NCI-H82 treated with DMSO at 0.1 percent for 48 hours (cell line): Measurements from ENCODE around the gene PPA1.
"Not testable (repeated sequence)": the region's sequence is repeated elsewhere in the genome, so short reads cannot be mapped to it uniquely, and the experiment has no call there.

Source experiments
- DNase-seq: peaks from one replicate; lab custom pipeline; 2025; ENCODE audit not compliant: unreplicated experiment; lab: John Stamatoyannopoulos, UW

Gene PPA1

GRCh38 chr10:70175516-70175915 is 57.7 kb downstream of the PPA1 start:
- no peak for DNase-seq

GRCh38 chr10:70174058-70174741 is 59.0 kb downstream of the PPA1 start:
- DNase-seq, result no peak

- DNase-seq, result no peak
These were observed 63.4 kb downstream of the PPA1 start for GRCh38 chr10:70169649-70170364.

GRCh38 chr10:70169011-70169410 is 64.2 kb downstream of the PPA1 start:
- no peak for DNase-seq

- no peak for DNase-seq
These were observed 66.0 kb downstream of the PPA1 start for GRCh38 chr10:70167246-70167645.

- no peak for DNase-seq
These were observed 66.8 kb downstream of the PPA1 start for GRCh38 chr10:70166394-70166793.

GRCh38 chr10:70164163-70164562 is 69.1 kb downstream of the PPA1 start:
- no peak for DNase-seq

- no peak for DNase-seq
These were observed 69.8 kb downstream of the PPA1 start for GRCh38 chr10:70163448-70163847.

- DNase-seq, result no peak
These were observed 70.4 kb downstream of the PPA1 start for GRCh38 chr10:70162892-70163201.

- DNase-seq, result no peak
These were observed 70.9 kb downstream of the PPA1 start for GRCh38 chr10:70162151-70162891.

- DNase-seq, result no peak
These were observed 72.4 kb downstream of the PPA1 start for GRCh38 chr10:70160798-70161197.

- DNase-seq, result not testable (repeated sequence)
These were observed 73.9 kb downstream of the PPA1 start for GRCh38 chr10:70159366-70159765.

GRCh38 chr10:70158113-70158512 is 75.1 kb downstream of the PPA1 start:
- DNase-seq, result no peak

GRCh38 chr10:70155255-70155838 is 77.9 kb downstream of the PPA1 start:
- DNase-seq, result no peak
